NOMO-1 treated with DMSO at 0.1 percent for 48 hours (cell line): Measurements from ENCODE around the gene ENTPD2.
"Not testable (repeated sequence)": the region's sequence is repeated elsewhere in the genome, so short reads cannot be mapped to it uniquely, and the experiment has no call there.

Experiments used
- DNase-seq: peaks from one replicate; lab custom pipeline; 2025; ENCODE audit not compliant: unreplicated experiment; lab: John Stamatoyannopoulos, UW

The ENTPD2 gene

DNA sequence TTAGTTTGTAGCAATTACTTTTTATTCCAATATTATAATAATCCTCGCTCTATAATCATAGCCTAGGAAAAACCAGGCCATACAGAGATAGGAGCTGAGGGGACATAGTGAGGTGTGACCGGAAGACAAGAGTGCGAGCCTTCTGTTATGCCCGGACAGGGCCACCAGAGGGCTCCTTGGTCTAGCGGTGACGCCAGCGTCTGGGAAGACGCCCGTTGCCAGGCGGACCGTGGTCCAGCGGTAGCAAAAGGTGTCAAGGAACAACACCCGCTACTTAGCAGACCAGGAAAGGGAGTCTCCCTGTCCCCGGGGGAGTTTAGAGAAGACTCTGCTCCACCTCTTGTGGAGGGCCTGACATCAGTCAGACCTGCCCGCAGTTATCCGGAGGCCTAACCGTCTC is 49.6 kb downstream of the ENTPD2 start:
- DNase-seq, result not testable (repeated sequence)

DNA sequence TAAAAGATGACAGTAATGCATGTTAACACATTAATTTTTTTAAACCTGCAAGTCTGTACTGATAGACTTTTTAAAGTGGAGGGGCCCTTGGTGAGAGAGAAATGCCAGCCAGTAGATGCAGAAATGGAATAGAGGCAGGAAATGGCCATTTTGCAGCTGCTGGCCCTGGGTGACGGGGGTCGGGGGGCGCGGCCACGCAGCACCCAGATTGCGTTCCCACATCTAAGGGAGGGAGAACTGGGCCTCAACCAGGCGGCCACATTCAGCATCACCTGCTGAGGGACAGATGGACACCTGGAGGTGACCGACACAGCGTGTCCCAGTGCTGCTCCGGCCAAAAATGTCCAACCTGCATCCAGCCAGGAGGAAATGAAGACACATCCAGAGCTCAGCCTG is 51.2 kb downstream of the ENTPD2 start:
- no peak for DNase-seq

DNA sequence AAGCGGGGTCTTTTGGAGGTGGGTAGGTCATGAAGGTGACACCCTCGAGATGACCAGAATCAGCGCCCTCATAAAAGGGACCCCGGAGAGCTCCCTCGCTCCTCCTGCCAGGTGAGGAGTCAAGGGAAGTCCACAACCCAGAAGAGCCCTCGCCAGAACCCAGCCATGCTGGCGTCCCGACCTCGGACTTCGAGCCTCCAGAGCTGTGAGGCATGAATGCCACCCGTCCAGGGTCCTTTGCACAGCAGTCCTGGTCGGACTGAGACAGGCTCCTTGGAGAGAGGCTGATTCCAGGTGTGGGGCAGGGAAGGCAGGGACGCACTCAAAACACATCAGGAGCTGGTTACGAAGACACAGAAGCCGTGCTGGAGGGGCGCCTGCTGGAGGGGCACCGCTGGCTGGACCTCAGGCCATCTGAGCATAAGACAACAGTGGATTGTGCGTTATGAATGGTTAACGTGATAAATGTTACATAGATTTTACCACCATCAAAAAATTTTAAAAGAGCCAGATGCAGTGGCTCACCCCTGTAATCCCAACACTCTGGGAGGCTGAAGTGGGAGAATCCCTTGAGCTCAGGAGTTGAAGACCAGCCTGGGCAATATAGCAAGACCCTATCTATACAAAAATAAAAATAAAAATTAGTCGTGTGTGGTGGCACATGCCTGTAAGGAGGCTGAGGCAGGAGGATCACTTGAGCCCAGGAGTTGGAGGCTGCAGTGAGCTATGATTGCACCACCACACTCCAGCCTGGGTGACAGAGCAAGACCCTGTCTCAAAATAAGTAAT is 51.8 kb downstream of the ENTPD2 start:
- DNase-seq, result no peak

DNA sequence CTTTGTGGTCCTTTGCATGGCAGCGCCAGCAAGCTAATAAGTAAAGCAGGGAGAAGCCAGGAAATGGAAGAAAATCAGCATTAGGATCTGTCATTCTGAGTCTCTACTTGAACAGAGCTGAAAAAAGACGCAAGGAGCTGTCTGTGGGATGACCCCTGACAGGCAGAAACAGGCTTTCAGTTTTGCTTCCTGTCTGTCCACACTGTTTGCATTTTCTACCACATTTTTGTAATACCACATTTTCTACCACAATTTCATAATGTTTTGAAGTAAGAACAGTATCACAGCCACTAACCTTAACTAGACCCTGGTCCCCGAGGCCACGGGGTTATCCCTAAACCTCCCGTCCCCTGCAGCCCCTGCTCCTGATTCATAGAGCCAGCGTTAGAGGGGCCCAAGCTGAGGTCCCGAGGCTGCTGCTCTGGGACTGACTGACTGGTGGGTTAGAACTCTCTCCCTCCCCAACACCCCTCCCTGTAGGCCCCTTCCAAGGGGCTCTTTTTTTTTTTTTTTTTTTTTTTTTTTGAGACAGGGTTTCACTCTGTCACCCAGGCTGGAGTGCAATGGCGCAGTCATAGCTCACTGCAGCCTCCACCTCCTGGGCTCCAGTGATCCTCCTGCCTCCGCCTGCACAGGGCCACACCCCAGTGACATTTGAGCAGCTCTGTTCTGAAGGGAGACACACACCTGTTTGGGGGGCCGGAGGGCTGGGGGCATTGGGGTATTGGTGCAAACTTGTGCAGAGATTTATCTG is 53.5 kb downstream of the ENTPD2 start:
- DNase-seq, result peak; percentile 99
